ENCODE measurements around the gene NAT8L.

- TF ChIP-seq, protein P1, sequence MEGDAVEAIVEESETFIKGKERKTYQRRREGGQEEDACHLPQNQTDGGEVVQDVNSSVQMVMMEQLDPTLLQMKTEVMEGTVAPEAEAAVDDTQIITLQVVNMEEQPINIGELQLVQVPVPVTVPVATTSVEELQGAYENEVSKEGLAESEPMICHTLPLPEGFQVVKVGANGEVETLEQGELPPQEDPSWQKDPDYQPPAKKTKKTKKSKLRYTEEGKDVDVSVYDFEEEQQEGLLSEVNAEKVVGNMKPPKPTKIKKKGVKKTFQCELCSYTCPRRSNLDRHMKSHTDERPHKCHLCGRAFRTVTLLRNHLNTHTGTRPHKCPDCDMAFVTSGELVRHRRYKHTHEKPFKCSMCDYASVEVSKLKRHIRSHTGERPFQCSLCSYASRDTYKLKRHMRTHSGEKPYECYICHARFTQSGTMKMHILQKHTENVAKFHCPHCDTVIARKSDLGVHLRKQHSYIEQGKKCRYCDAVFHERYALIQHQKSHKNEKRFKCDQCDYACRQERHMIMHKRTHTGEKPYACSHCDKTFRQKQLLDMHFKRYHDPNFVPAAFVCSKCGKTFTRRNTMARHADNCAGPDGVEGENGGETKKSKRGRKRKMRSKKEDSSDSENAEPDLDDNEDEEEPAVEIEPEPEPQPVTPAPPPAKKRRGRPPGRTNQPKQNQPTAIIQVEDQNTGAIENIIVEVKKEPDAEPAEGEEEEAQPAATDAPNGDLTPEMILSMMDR (IDR thresholded peaks at IDR 0.05 in 2 of 3, conservative IDR thresholded peaks at IDR 0.05 in 1 of 3; ENCODE audit: borderline replicate concordance in 1 of 3, insufficient read depth in 1 of 3, low read depth in 2 of 3, low read length in 2 of 3) = no peak
- TF ChIP-seq SP1 (IDR thresholded peaks at IDR 0.05; ENCODE audit: low read depth) (no peak), POLR2AphosphoS5 (IDR thresholded peaks at IDR 0.05; ENCODE audit: low read depth, low read length) (no peak), POLR2A (IDR thresholded peaks at IDR 0.05; ENCODE audit: borderline replicate concordance, extremely low read depth, insufficient read depth, insufficient read length) (no peak), EZH2 (IDR thresholded peaks at IDR 0.05) (no peak), SIN3A (IDR thresholded peaks at IDR 0.05; ENCODE audit: low read depth) (no peak), MAX (IDR thresholded peaks at IDR 0.05) (no peak)
Observed at GRCh38 chr4:2068198-2068470, 9.0 kb downstream of the NAT8L start.
